ENCODE measurements around the gene CLTA. TPM values are rescaled to one million over a fixed set of nuclear protein-coding genes. Genes with fewer than 3 reads are reported as not detected.
"Not testable (repeated sequence)": the region's sequence is repeated elsewhere in the genome, so short reads cannot be mapped to it uniquely, and the experiment has no call there.

The CLTA gene
- total RNA-seq, 1 donor from 2014 or later: 243 TPM

GRCh38 chr9:36170531-36170930 lies 20.2 kb upstream of the CLTA start:
- Mint-ChIP-seq H3K27ac (ENCODE audit: unreplicated experiment) (no peak overlapping the region), H3K9me3 (ENCODE audit: low read depth) (no peaks in the 10 kb centered on the region), H3K4me3 (ENCODE audit: unreplicated experiment) (no peak overlapping the region), H3K27me3 (ENCODE audit: low read depth) (no peaks in the 10 kb centered on the region), H3K36me3 (ENCODE audit: low read depth) (peaks cover 6% of the 10 kb centered on the region), H3K4me1 (ENCODE audit: low read depth) (peaks cover 17% of the 10 kb centered on the region)
- no peak for TF ChIP-seq CTCF (IDR thresholded peaks at IDR 0.05)
- DNase-seq (ENCODE audit: low spot score): no peak

- no peak for DNase-seq (ENCODE audit: low spot score)
- Mint-ChIP-seq H3K4me1 (ENCODE audit: low read depth) (peaks cover 8% of the 10 kb centered on the region), H3K9me3 (ENCODE audit: low read depth) (no peaks in the 10 kb centered on the region), H3K27me3 (ENCODE audit: low read depth) (no peaks in the 10 kb centered on the region), H3K36me3 (ENCODE audit: low read depth) (peaks cover 6% of the 10 kb centered on the region), H3K4me3 (ENCODE audit: unreplicated experiment) (no peak overlapping the region), H3K27ac (ENCODE audit: unreplicated experiment) (no peak overlapping the region)
- TF ChIP-seq CTCF (IDR thresholded peaks at IDR 0.05): no peak
Observed at GRCh38 chr9:36173861-36174260, 16.9 kb upstream of the CLTA start.

- Mint-ChIP-seq H3K4me1 (ENCODE audit: low read depth) (peaks cover 8% of the 10 kb centered on the region), H3K36me3 (ENCODE audit: low read depth) (peaks cover 5% of the 10 kb centered on the region), H3K27me3 (ENCODE audit: low read depth) (no peaks in the 10 kb centered on the region), H3K4me3 (ENCODE audit: unreplicated experiment) (no peak overlapping the region), H3K27ac (ENCODE audit: unreplicated experiment) (no peak overlapping the region), H3K9me3 (ENCODE audit: low read depth) (no peaks in the 10 kb centered on the region)
- TF ChIP-seq CTCF (IDR thresholded peaks at IDR 0.05): no peak
- no peak for DNase-seq (ENCODE audit: low spot score)
Observed at GRCh38 chr9:36174271-36174670, 16.4 kb upstream of the CLTA start.

DNA sequence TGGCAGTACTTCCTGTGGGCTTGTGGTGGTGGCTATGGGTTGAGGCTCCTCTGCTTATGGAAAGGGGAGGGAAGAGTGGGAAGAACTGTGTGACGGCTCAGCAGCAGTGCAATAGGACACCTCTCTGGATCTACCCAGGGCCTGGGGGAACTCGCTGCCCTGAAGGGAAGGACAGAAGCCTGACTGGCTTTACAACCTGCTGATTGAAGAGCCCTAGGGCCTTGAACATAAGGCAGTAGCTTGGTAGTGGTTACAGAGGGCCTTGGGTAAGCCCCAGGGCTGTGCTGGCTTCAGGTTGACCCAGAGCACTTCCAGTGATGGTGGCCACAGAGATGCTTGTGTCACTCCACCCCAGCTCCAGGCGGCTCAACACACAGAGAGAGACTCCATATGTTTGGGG lies 16.0 kb upstream of the CLTA start:
- no peak for DNase-seq (ENCODE audit: low spot score)
- Mint-ChIP-seq H3K27ac (ENCODE audit: unreplicated experiment) (no peak overlapping the region), H3K4me1 (ENCODE audit: low read depth) (peaks cover 8% of the 10 kb centered on the region), H3K9me3 (ENCODE audit: low read depth) (no peaks in the 10 kb centered on the region), H3K36me3 (ENCODE audit: low read depth) (peaks cover 3% of the 10 kb centered on the region), H3K4me3 (ENCODE audit: unreplicated experiment) (no peak overlapping the region), H3K27me3 (ENCODE audit: low read depth) (no peaks in the 10 kb centered on the region)
- no peak for TF ChIP-seq CTCF (IDR thresholded peaks at IDR 0.05)

- H3K36me3 Mint-ChIP-seq (ENCODE audit: low read depth); H3K4me1 Mint-ChIP-seq (ENCODE audit: low read depth); H3K9me3 Mint-ChIP-seq (ENCODE audit: low read depth); H3K27me3 Mint-ChIP-seq (ENCODE audit: low read depth); DNase-seq (ENCODE audit: low spot score); H3K4me3 Mint-ChIP-seq (ENCODE audit: unreplicated experiment); H3K27ac Mint-ChIP-seq (ENCODE audit: unreplicated experiment): not testable (repeated sequence)
Observed at GRCh38 chr9:36175209-36175608, 15.5 kb upstream of the CLTA start.

GRCh38 chr9:36176496-36176895 lies 14.2 kb upstream of the CLTA start:
- DNase-seq (ENCODE audit: low spot score); H3K27me3 Mint-ChIP-seq (ENCODE audit: low read depth); H3K9me3 Mint-ChIP-seq (ENCODE audit: low read depth); H3K36me3 Mint-ChIP-seq (ENCODE audit: low read depth); H3K27ac Mint-ChIP-seq (ENCODE audit: unreplicated experiment); H3K4me3 Mint-ChIP-seq (ENCODE audit: unreplicated experiment); H3K4me1 Mint-ChIP-seq (ENCODE audit: low read depth): not testable (repeated sequence)
